ENCODE measurements around the gene FXYD5.

The FXYD5 gene

GRCh38 chr19:35106291-35106583, 48.3 kb upstream of the FXYD5 start:
- Histone ChIP-seq H3K4me2 (ENCODE audit: low read depth, low read length) (no peak overlapping the region), H3K79me2 (ENCODE audit: low read length) (no peaks in the 10 kb centered on the region), H3K9me2 (replicated peaks; ENCODE audit: insufficient read depth, low read length) (no peaks in the 10 kb centered on the region), H3K4me3 (ENCODE audit: low read length) (no peak overlapping the region), H3K4me1 (ENCODE audit: low read length) (no peaks in the 10 kb centered on the region), H3K27ac (ENCODE audit: low read length) (no peak overlapping the region), H2AFZ (ENCODE audit: low read length) (no peak overlapping the region), H3K27me3 (replicated peaks; ENCODE audit: insufficient read depth, low read length) (peaks cover 64% of the 10 kb centered on the region), H3K9me3 (replicated peaks; ENCODE audit: insufficient read depth, low read length) (no peaks in the 10 kb centered on the region), H3K36me3 (replicated peaks; ENCODE audit: insufficient read depth, low read length) (no peaks in the 10 kb centered on the region), H4K20me1 (ENCODE audit: insufficient read depth, low read length) (no peaks in the 10 kb centered on the region), H3K9ac (ENCODE audit: low read length) (no peak overlapping the region), H3F3A (ENCODE audit: insufficient read depth, low read length) (no peaks in the 10 kb centered on the region)
- DNase-seq: no peak
- TF ChIP-seq EZH2phosphoT487 (IDR thresholded peaks at IDR 0.05; ENCODE audit: low read length) (no peak), EZH2 (optimal IDR thresholded peaks at IDR 0.05; ENCODE audit: low read depth, low read length) (no peak), CTCF (IDR thresholded peaks at IDR 0.05; ENCODE audit: low read length) (no peak)

- no peak for TF ChIP-seq EZH2 (optimal IDR thresholded peaks at IDR 0.05; ENCODE audit: low read depth, low read length)
- no peak for TF ChIP-seq CTCF (IDR thresholded peaks at IDR 0.05; ENCODE audit: low read length)
- Histone ChIP-seq H3K9me2 (replicated peaks; ENCODE audit: insufficient read depth, low read length) (no peaks in the 10 kb centered on the region), H3K4me2 (ENCODE audit: low read depth, low read length) (no peak overlapping the region), H3K27ac (ENCODE audit: low read length) (no peak overlapping the region), H3K79me2 (ENCODE audit: low read length) (no peaks in the 10 kb centered on the region), H3K4me1 (ENCODE audit: low read length) (no peaks in the 10 kb centered on the region), H2AFZ (ENCODE audit: low read length) (no peak overlapping the region), H3K27me3 (replicated peaks; ENCODE audit: insufficient read depth, low read length) (peaks cover 68% of the 10 kb centered on the region), H3F3A (ENCODE audit: insufficient read depth, low read length) (no peaks in the 10 kb centered on the region), H3K9ac (ENCODE audit: low read length) (no peak overlapping the region), H3K4me3 (ENCODE audit: low read length) (no peak overlapping the region), H4K20me1 (ENCODE audit: insufficient read depth, low read length) (no peaks in the 10 kb centered on the region), H3K36me3 (replicated peaks; ENCODE audit: insufficient read depth, low read length) (no peaks in the 10 kb centered on the region), H3K9me3 (replicated peaks; ENCODE audit: insufficient read depth, low read length) (no peaks in the 10 kb centered on the region)
- DNase-seq: no peak
Measured at GRCh38 chr19:35106898-35107541, 47.5 kb upstream of the FXYD5 start.

GRCh38 chr19:35107545-35107944, 47.0 kb upstream of the FXYD5 start:
- Histone ChIP-seq H3K36me3 (replicated peaks; ENCODE audit: insufficient read depth, low read length) (no peaks in the 10 kb centered on the region), H3K27ac (ENCODE audit: low read length) (no peak overlapping the region), H3K9ac (ENCODE audit: low read length) (no peak overlapping the region), H3K9me3 (replicated peaks; ENCODE audit: insufficient read depth, low read length) (no peaks in the 10 kb centered on the region), H2AFZ (ENCODE audit: low read length) (no peak overlapping the region), H3K79me2 (ENCODE audit: low read length) (no peaks in the 10 kb centered on the region), H3F3A (ENCODE audit: insufficient read depth, low read length) (no peaks in the 10 kb centered on the region), H3K4me1 (ENCODE audit: low read length) (no peaks in the 10 kb centered on the region), H3K27me3 (replicated peaks; ENCODE audit: insufficient read depth, low read length) (peaks cover 72% of the 10 kb centered on the region), H3K4me3 (ENCODE audit: low read length) (no peak overlapping the region), H3K9me2 (replicated peaks; ENCODE audit: insufficient read depth, low read length) (no peaks in the 10 kb centered on the region), H4K20me1 (ENCODE audit: insufficient read depth, low read length) (no peaks in the 10 kb centered on the region), H3K4me2 (ENCODE audit: low read depth, low read length) (no peak overlapping the region)
- TF ChIP-seq EZH2phosphoT487 (IDR thresholded peaks at IDR 0.05; ENCODE audit: low read length): no peak
- no peak for TF ChIP-seq EZH2 (optimal IDR thresholded peaks at IDR 0.05; ENCODE audit: low read depth, low read length)
- TF ChIP-seq CTCF (IDR thresholded peaks at IDR 0.05; ENCODE audit: low read length): no peak
- no peak for DNase-seq

Data from MM.1S (cell line).